ENCODE results near the gene DAPL1.

Gene DAPL1

DNA sequence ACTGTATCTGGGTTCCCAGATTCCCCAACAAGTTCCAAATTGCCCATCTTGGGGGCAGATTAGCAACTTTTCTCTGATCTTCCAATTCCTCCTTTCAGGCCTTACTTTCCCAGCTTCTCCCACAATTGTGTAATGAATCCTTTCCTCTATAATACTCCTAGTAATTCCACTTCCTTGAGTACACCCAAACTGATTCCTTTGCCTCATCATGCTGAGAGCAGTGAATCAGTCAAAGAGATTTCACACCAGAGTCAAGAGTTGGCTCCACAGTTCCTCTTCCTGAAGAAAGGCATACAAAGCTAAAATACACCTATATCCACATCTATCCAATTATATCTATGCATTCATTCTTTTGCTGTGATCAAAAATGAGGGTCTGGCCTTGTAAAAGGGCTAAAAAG, 28.6 kb upstream of the DAPL1 start:
- DNase-seq (ENCODE audit: extremely low spot score): no peak
- ChIA-PET CTCF (no interaction called here), POLR2A (no interaction called here)
- TF ChIP-seq, protein P1, sequence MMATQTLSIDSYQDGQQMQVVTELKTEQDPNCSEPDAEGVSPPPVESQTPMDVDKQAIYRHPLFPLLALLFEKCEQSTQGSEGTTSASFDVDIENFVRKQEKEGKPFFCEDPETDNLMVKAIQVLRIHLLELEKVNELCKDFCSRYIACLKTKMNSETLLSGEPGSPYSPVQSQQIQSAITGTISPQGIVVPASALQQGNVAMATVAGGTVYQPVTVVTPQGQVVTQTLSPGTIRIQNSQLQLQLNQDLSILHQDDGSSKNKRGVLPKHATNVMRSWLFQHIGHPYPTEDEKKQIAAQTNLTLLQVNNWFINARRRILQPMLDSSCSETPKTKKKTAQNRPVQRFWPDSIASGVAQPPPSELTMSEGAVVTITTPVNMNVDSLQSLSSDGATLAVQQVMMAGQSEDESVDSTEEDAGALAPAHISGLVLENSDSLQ (IDR thresholded peaks at IDR 0.05): no peak
- TF ChIP-seq ARNT (IDR thresholded peaks at IDR 0.05) (no peak), CTBP1 (IDR thresholded peaks at IDR 0.05; ENCODE audit: borderline replicate concordance) (no peak), LEF1 (IDR thresholded peaks at IDR 0.05; ENCODE audit: borderline replicate concordance) (no peak), ZNF384 (IDR thresholded peaks at IDR 0.05) (no peak), FOXA1 (IDR thresholded peaks at IDR 0.05) (no peak), TARDBP (IDR thresholded peaks at IDR 0.05) (no peak), SUZ12 (IDR thresholded peaks at IDR 0.05) (no peak), NFRKB (IDR thresholded peaks at IDR 0.05) (no peak)

DNA sequence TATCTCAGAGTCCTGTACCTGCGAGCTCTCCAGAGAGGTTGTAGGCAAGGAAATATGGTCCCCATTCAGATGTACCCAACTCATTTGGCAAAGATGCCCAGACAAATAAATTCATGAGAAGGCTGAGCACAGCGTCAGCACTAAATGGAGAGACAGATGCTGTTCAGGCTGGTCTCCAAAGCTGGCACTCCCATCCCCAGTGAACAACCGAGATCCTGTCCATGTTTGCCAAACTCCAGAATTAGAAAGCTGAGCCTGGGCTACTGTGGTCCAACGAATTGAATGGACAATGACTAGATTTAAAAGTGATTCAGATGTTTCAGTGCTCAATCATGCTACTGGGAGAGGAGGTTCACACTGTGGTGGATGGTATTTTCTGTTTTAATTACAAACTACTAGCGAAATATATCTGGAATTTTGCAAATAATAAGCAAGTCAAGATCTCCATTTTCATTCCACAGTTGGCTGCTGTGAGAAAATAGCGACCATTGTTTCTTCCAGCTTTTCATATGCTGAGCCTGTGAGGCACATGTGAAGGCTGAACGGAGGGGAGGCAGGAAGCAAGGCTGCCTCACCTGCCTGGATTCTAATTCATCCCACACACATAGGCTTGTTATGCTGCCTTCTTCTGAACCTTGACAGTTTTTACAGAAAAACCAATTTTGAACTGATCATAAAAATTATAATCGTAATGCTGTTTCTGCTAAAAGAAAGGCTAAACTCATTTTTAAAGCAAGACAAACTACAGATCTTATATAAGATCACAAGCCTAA, 22.6 kb upstream of the DAPL1 start:
- ChIA-PET POLR2A (no interaction called here), CTCF (interaction anchor here (0.7 kb wide), 1 partner anchor 18 kb away, joined by 3 read pairs; no protein-coding TSS in a partner anchor)
- DNase-seq (ENCODE audit: extremely low spot score): no peak
- TF ChIP-seq HDGF (IDR thresholded peaks at IDR 0.05; ENCODE audit: borderline replicate concordance) (no peak), SP1 (IDR thresholded peaks at IDR 0.05) (no peak), FOXA1 (IDR thresholded peaks at IDR 0.05) (no peak), ELF4 (IDR thresholded peaks at IDR 0.05) (no peak), TARDBP (IDR thresholded peaks at IDR 0.05) (no peak), FOXK2 (IDR thresholded peaks at IDR 0.05) (no peak), ZNF384 (IDR thresholded peaks at IDR 0.05) (no peak), CTBP1 (IDR thresholded peaks at IDR 0.05; ENCODE audit: borderline replicate concordance) (no peak)
- TF ChIP-seq, protein P1 (IDR thresholded peaks at IDR 0.05): no peak

DNA sequence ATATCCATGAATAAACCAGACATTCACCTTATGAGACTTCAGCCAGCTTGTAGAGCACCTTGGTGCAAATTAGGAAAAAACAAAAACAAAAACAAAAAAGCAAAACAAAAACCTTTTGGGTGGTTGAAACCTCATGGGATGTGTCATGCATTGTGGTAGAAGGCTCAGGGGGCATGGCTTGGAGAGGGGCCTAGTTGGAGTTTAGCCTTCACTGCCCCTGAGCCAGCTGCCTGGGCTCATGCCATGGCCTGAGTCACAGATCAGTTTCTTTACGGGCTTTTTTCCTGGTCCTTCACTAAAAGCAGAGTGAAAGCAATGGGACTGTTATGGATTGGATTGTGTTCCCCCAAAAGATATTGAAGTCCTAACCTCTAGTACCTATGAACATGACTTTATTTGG, 22.0 kb upstream of the DAPL1 start:
- no peak for DNase-seq (ENCODE audit: extremely low spot score)
- ChIA-PET POLR2A (no interaction called here), CTCF (no interaction called here)
- no peak for TF ChIP-seq HDGF (IDR thresholded peaks at IDR 0.05; ENCODE audit: borderline replicate concordance)
- no peak for TF ChIP-seq FOXA1 (IDR thresholded peaks at IDR 0.05)
- TF ChIP-seq, protein P1 (IDR thresholded peaks at IDR 0.05): no peak
- no peak for TF ChIP-seq ELF4 (IDR thresholded peaks at IDR 0.05)
- TF ChIP-seq CTBP1 (IDR thresholded peaks at IDR 0.05; ENCODE audit: borderline replicate concordance): no peak
- no peak for TF ChIP-seq FOXM1 (IDR thresholded peaks at IDR 0.05; ENCODE audit: borderline replicate concordance)
- no peak for TF ChIP-seq SP1 (IDR thresholded peaks at IDR 0.05)
- TF ChIP-seq L3MBTL2 (conservative IDR thresholded peaks at IDR 0.05): no peak
- TF ChIP-seq NFRKB (IDR thresholded peaks at IDR 0.05): no peak
- TF ChIP-seq TARDBP (IDR thresholded peaks at IDR 0.05): no peak
- no peak for TF ChIP-seq LEF1 (IDR thresholded peaks at IDR 0.05; ENCODE audit: borderline replicate concordance)
- TF ChIP-seq ARNT (IDR thresholded peaks at IDR 0.05): no peak
- TF ChIP-seq FOXK2 (IDR thresholded peaks at IDR 0.05): no peak

DNA sequence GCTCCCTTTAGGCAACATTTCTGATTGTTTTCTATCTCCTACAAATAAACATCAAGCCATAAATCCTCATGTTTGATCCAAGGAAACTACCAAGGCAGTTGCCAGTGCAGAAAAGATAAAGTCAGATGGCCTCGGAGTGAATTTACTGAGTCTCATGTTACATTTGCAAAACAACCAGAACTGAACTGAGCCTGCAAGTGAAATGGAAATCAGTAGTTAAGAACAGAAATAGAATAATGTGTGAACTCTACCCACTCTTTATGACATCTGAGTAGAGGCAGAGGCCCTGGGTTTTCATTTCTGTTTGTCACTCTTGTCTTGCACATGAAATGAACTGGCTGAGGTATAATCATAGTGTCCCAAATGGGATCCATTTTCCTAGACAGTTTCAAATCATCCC, 20.4 kb upstream of the DAPL1 start:
- POLR2A ChIA-PET: no interaction called here
- no peak for TF ChIP-seq FOXA1 (IDR thresholded peaks at IDR 0.05)
- no peak for TF ChIP-seq SP1 (IDR thresholded peaks at IDR 0.05)
- no peak for TF ChIP-seq L3MBTL2 (conservative IDR thresholded peaks at IDR 0.05)
- TF ChIP-seq HDGF (IDR thresholded peaks at IDR 0.05; ENCODE audit: borderline replicate concordance): no peak
- TF ChIP-seq ZNF384 (IDR thresholded peaks at IDR 0.05): no peak
- no peak for TF ChIP-seq LEF1 (IDR thresholded peaks at IDR 0.05; ENCODE audit: borderline replicate concordance)
- no peak for TF ChIP-seq NFRKB (IDR thresholded peaks at IDR 0.05)
- TF ChIP-seq SUZ12 (IDR thresholded peaks at IDR 0.05): no peak
- TF ChIP-seq FOXK2 (IDR thresholded peaks at IDR 0.05): no peak
- no peak for TF ChIP-seq BHLHE40 (IDR thresholded peaks at IDR 0.05; ENCODE audit: borderline replicate concordance)
- no peak for TF ChIP-seq CTBP1 (IDR thresholded peaks at IDR 0.05; ENCODE audit: borderline replicate concordance)
- no peak for TF ChIP-seq FOXM1 (IDR thresholded peaks at IDR 0.05; ENCODE audit: borderline replicate concordance)
- DNase-seq (ENCODE audit: extremely low spot score): no peak
- CTCF ChIA-PET: no interaction called here

DNA sequence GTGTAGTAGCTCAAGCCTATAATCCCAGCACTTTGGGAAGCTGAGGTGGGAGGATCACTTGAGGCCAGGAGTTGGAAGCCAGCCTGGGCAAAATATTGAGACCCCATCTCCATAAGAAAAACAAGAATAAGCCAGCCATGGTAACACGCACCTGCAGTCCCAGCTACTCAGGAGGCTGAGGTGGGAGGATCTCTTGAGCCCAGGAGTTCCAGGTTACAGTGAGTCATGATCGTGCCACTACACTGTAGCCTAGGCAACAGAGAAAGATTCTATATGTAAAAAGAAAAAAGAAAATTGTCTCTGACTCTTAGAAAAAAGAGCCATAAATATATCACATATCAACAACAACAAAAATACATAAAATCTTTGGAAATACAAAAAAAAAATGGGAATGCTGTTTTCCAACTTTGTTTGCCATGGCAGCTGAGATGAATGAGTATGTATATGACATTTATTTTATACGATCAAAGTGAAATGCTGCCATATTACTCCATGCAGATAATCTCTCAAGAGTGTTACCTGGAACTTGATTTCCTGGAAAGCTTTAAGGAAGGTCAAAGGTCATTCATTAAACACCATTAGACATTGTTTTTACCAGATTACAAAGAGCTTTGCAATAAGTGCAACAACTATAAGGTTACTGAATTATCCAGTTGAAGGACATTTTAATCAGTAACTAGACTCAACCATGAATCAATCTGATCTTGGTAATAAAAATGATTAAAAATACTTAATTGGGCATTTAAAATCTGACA, 19.7 kb upstream of the DAPL1 start:
- DNase-seq (ENCODE audit: extremely low spot score): no peak
- ChIA-PET CTCF (no interaction called here), POLR2A (no interaction called here)
- TF ChIP-seq SP1 (IDR thresholded peaks at IDR 0.05) (no peak), ELF4 (IDR thresholded peaks at IDR 0.05) (no peak), ZNF384 (IDR thresholded peaks at IDR 0.05) (no peak), L3MBTL2 (conservative IDR thresholded peaks at IDR 0.05) (no peak), TARDBP (IDR thresholded peaks at IDR 0.05) (no peak), NFRKB (IDR thresholded peaks at IDR 0.05) (no peak), BHLHE40 (IDR thresholded peaks at IDR 0.05; ENCODE audit: borderline replicate concordance) (no peak), HDGF (IDR thresholded peaks at IDR 0.05; ENCODE audit: borderline replicate concordance) (no peak), LEF1 (IDR thresholded peaks at IDR 0.05; ENCODE audit: borderline replicate concordance) (no peak)

DNA sequence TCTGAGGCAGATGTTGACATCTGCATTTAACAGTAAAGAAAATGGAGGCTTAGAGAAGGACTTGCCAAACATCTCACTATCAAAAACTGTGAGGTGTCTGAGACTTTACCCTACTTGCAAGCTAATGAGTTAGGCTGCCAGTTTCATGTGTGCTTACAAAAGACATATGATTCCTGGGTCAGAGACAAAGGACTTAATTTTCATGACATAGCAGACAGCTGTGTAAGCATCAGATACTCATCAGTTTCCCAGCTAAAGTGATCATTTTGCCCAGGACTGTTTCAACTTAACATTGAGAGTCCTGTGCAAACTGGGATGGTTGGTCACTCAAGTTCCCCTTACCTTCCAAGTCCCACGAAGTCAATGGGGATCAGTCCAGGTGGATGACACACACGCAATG, 18.9 kb upstream of the DAPL1 start:
- no peak for TF ChIP-seq NFRKB (IDR thresholded peaks at IDR 0.05)
- no peak for TF ChIP-seq ELF4 (IDR thresholded peaks at IDR 0.05)
- no peak for DNase-seq (ENCODE audit: extremely low spot score)
- ChIA-PET POLR2A (no interaction called here), CTCF (no interaction called here)

Measured in HEK293T (cell line).